GM12873 (cell line): Measurements from ENCODE around the gene EAPP.

ENCODE experiments used
- CTCF ChIP-seq: IDR thresholded peaks from 2 replicates; pipeline ENCODE4 v1.5.1; 2012; ENCODE audit warnings: low read depth, mild to moderate bottlenecking, moderate library complexity, low read length, control low read depth; ENCODE audit not compliant: insufficient read depth; ENCODE audit errors: missing control alignments

The EAPP gene

GRCh38 chr14:34478261-34478660, 61.2 kb downstream of the EAPP start:
- no peak for TF ChIP-seq CTCF

GRCh38 chr14:34475163-34475562, 64.3 kb downstream of the EAPP start:
- no peak for TF ChIP-seq CTCF

- no peak for TF ChIP-seq CTCF
Measured at GRCh38 chr14:34474187-34474679, 65.3 kb downstream of the EAPP start.

GRCh38 chr14:34472706-34473279, 66.7 kb downstream of the EAPP start:
- no peak for TF ChIP-seq CTCF

GRCh38 chr14:34470319-34470718, 69.2 kb downstream of the EAPP start:
- no peak for TF ChIP-seq CTCF

GRCh38 chr14:34466691-34467090, 72.8 kb downstream of the EAPP start:
- no peak for TF ChIP-seq CTCF
